NB4 (cell line): ENCODE measurements around the gene NR5A1.

ENCODE experiments used
- CTCF ChIP-seq: IDR thresholded peaks from one replicate; pipeline ENCODE4 v1.5.1; 2012; ENCODE audit warnings: low read depth, low read length
- MYC ChIP-seq: IDR thresholded peaks from 2 replicates; pipeline ENCODE4 v1.6.1; 2011; ENCODE audit warnings: low read depth, low read length
- POLR2A ChIP-seq: IDR thresholded peaks from 2 replicates; pipeline ENCODE4 v1.6.1; 2011; ENCODE audit warnings: mild to moderate bottlenecking; ENCODE audit not compliant: insufficient read length; ENCODE audit errors: extremely low read depth

GRCh38 chr9:124489222-124489621, 18.0 kb downstream of the NR5A1 start:
- no peak for TF ChIP-seq POLR2A
- no peak for TF ChIP-seq CTCF
- TF ChIP-seq MYC = no peak
